HFFc6 (cell line): ENCODE data around the gene PIK3C2A. TPM values are rescaled to one million over a fixed set of nuclear protein-coding genes. Genes with fewer than 3 reads are reported as not detected.

ENCODE experiments used
- DNase-seq: peaks from one replicate; pipeline ENCODE4 v3.0.0-alpha.2; 2018
- H3K27ac Mint-ChIP-seq: 2 replicates; pipeline ENCODE4 v1.8.0; 2020; ENCODE audit warnings: mild to moderate bottlenecking, mixed read lengths
- H3K27me3 Mint-ChIP-seq: 2 replicates; pipeline ENCODE4 v1.8.0; 2021; ENCODE audit warnings: mild to moderate bottlenecking, moderate library complexity, mixed read lengths; ENCODE audit not compliant: insufficient read depth
- H3K36me3 Mint-ChIP-seq: 2 replicates; pipeline ENCODE4 v1.8.0; 2021; ENCODE audit warnings: low read depth, mixed read lengths
- H3K4me1 Mint-ChIP-seq: 2 replicates; pipeline ENCODE4 v1.8.0; 2020; ENCODE audit warnings: low read depth, mixed read lengths
- H3K4me3 Mint-ChIP-seq: 2 replicates; pipeline ENCODE4 v1.8.0; 2020; ENCODE audit warnings: mild to moderate bottlenecking, moderate library complexity, mixed read lengths
- H3K9me3 Mint-ChIP-seq: 2 replicates; pipeline ENCODE4 v1.8.0; 2020; ENCODE audit warnings: mild to moderate bottlenecking, mixed read lengths
- CTCF ChIP-seq: fragments of 200-600 bp; sonication (generic); IDR thresholded peaks from 2 replicates; pipeline ENCODE4 v1.5.0; 2021; ENCODE audit warnings: antibody characterized with exemption, mild to moderate bottlenecking
- total RNA-seq, 6 experiments: library from RNA; stranded (reverse); fragmentation: NEBNext Ultra II Directional; extraction: Animal tissue kit (Norgen Biotek cat#: 25700); gene quantifications; 2 replicates in 1 of 6; 3 replicates in 5 of 6; pipeline ENCODE4 v1.2.3, GENCODE V29; 2021

PIK3C2A gene
- total RNA-seq, 6 experiments from 2014 or later = 52.7 to 60.7 (median 57.6) TPM

- Mint-ChIP-seq H3K4me1 (0 out of 2 replicates have a peak, but pooled peaks cover 7% of the 10 kb centered on the region), H3K27ac (no peak overlapping the region), H3K4me3 (no peak overlapping the region), H3K9me3 (no peaks in the 10 kb centered on the region), H3K27me3 (no peaks in the 10 kb centered on the region), H3K36me3 (peaks cover 6% of the 10 kb centered on the region; the same call in 1 of the 2 replicates)
- DNase-seq = no peak
- TF ChIP-seq CTCF = no peak
These were observed 20.7 kb downstream of the PIK3C2A start for GRCh38 chr11:17186932-17187692.

- H3K27ac Mint-ChIP-seq = no peak overlapping the region
- no peak for TF ChIP-seq CTCF
- H3K27me3 Mint-ChIP-seq = no peaks in the 10 kb centered on the region
- H3K4me1 Mint-ChIP-seq = 0 out of 2 replicates have a peak, but pooled peaks cover 7% of the 10 kb centered on the region
- H3K9me3 Mint-ChIP-seq = no peaks in the 10 kb centered on the region
- H3K36me3 Mint-ChIP-seq = peaks cover 5% of the 10 kb centered on the region; the same call in 1 of the 2 replicates
- no peak overlapping the region for H3K4me3 Mint-ChIP-seq
- no peak for DNase-seq
These were observed 21.8 kb downstream of the PIK3C2A start for GRCh38 chr11:17185938-17186337.

- no peak for DNase-seq
- TF ChIP-seq CTCF = no peak
- Mint-ChIP-seq H3K4me1 (0 out of 2 replicates have a peak, but pooled peaks cover 7% of the 10 kb centered on the region), H3K27me3 (no peaks in the 10 kb centered on the region; the same call in 1 of the 2 replicates), H3K9me3 (no peaks in the 10 kb centered on the region), H3K36me3 (no peaks in the 10 kb centered on the region; the same call in 1 of the 2 replicates), H3K27ac (no peak overlapping the region), H3K4me3 (no peak overlapping the region)
These were observed 22.8 kb downstream of the PIK3C2A start for GRCh38 chr11:17184882-17185587.

DNA sequence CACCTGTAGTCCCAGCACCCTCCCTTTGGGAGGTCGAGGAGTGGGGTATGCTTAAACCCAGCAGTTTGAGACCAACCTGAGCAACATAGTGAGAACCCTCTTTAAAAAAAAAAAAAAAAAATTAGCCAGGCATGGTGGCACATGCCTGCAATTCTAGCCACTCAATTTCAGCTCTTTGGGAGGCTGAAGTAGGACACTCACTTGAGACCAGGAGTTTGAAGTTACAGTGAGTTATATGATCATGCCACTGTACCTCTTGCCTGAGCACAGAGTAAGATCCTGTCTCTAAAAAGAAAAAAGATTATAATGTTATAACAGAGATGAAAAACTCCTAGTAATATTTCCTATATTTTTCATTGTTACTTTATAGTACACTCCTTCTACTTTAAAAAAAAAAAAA lies 23.9 kb downstream of the PIK3C2A start:
- no peaks in the 10 kb centered on the region for H3K9me3 Mint-ChIP-seq
- no peaks in the 10 kb centered on the region; the same call in 1 of the 2 replicates for H3K27me3 Mint-ChIP-seq
- H3K36me3 Mint-ChIP-seq = no peaks in the 10 kb centered on the region; the same call in 1 of the 2 replicates
- H3K4me3 Mint-ChIP-seq = no peak overlapping the region
- 0 out of 2 replicates have a peak, but pooled peaks cover 7% of the 10 kb centered on the region for H3K4me1 Mint-ChIP-seq
- H3K27ac Mint-ChIP-seq = no peak overlapping the region
- TF ChIP-seq CTCF = no peak
- no peak for DNase-seq

GRCh38 chr11:17179970-17180369 lies 27.8 kb downstream of the PIK3C2A start:
- DNase-seq = no peak
- Mint-ChIP-seq H3K27ac (no peak overlapping the region), H3K4me1 (peaks cover 7% of the 10 kb centered on the region; the same call in 1 of the 2 replicates), H3K4me3 (no peak overlapping the region), H3K27me3 (no peaks in the 10 kb centered on the region; the same call in 1 of the 2 replicates), H3K9me3 (no peaks in the 10 kb centered on the region), H3K36me3 (no peaks in the 10 kb centered on the region; the same call in 1 of the 2 replicates)
- TF ChIP-seq CTCF = no peak
